ENCODE measurements around the gene ADGRA3.

ADGRA3 gene

GRCh38 chr4:22356987-22357596 is 158.8 kb downstream of the ADGRA3 start:
- no peak for DNase-seq

GRCh38 chr4:22348410-22348809 is 167.5 kb downstream of the ADGRA3 start:
- no peak for DNase-seq

GRCh38 chr4:22345678-22346077 is 170.2 kb downstream of the ADGRA3 start:
- no peak for DNase-seq

GRCh38 chr4:22345055-22345454 is 170.8 kb downstream of the ADGRA3 start:
- DNase-seq = no peak

- no peak for DNase-seq
These were observed 172.3 kb downstream of the ADGRA3 start for GRCh38 chr4:22343606-22344005.

GRCh38 chr4:22339491-22339890 is 176.4 kb downstream of the ADGRA3 start:
- no peak for DNase-seq

GRCh38 chr4:22338796-22339195 is 177.1 kb downstream of the ADGRA3 start:
- no peak for DNase-seq
